ENCODE data around the gene SLC38A10.

- TF ChIP-seq CTCF (conservative IDR thresholded peaks at IDR 0.05; ENCODE audit: low read depth, low read length), result no peak
- TF ChIP-seq USF2 (IDR thresholded peaks at IDR 0.05; ENCODE audit: low read depth, low read length), result no peak
- no peak for TF ChIP-seq POLR2A (IDR thresholded peaks at IDR 0.05; ENCODE audit: low read depth, low read length)
- TF ChIP-seq NFE2L2 (IDR thresholded peaks at IDR 0.05; ENCODE audit: low read depth, low read length), result no peak
- TF ChIP-seq RAD21 (IDR thresholded peaks at IDR 0.05; ENCODE audit: low read length), result no peak
- no peak for TF ChIP-seq MXI1 (IDR thresholded peaks at IDR 0.05; ENCODE audit: borderline replicate concordance, low read depth, low read length)
- no peak for TF ChIP-seq ELK1 (IDR thresholded peaks at IDR 0.05; ENCODE audit: borderline replicate concordance, low read depth, low read length)
- no peak for TF ChIP-seq CEBPB (IDR thresholded peaks at IDR 0.05; ENCODE audit: low read depth, low read length)
- no peak for TF ChIP-seq MAZ (IDR thresholded peaks at IDR 0.05; ENCODE audit: borderline replicate concordance, low read depth, low read length)
Measured at GRCh38 chr17:81217491-81217890, 77.6 kb downstream of the SLC38A10 start.

All from IMR-90 (cell line).